HEK293 (cell line): ENCODE data around the gene SMARCD3.

Experiments used
- KLF9 ChIP-seq: fragments of 450-650 bp; formaldehyde crosslinking; IDR thresholded peaks from 2 replicates; pipeline ENCODE4 v1.5.1; 2016; ENCODE audit warnings: missing biosample characterization, missing genetic modification characterization, low read depth
- TCF7L2 ChIP-seq: IDR thresholded peaks from 2 replicates; pipeline ENCODE4 v1.6.1; 2011; ENCODE audit warnings: low read depth, mild to moderate bottlenecking, inconsistent platforms, low read length, moderate library complexity, borderline replicate concordance
- YY1 ChIP-seq: fragments of 450-650 bp; formaldehyde crosslinking; IDR thresholded peaks from 2 replicates; pipeline ENCODE4 v1.5.1; 2018; ENCODE audit warnings: missing biosample characterization, missing genetic modification characterization
- ZBTB17 ChIP-seq: fragments of 450-650 bp; formaldehyde crosslinking; IDR thresholded peaks from 2 replicates; pipeline ENCODE4 v1.5.1; 2016; ENCODE audit warnings: missing biosample characterization, missing genetic modification characterization
- ZBTB8A ChIP-seq: fragments of 450-650 bp; formaldehyde crosslinking; IDR thresholded peaks from 2 replicates; pipeline ENCODE4 v1.5.1; 2016; ENCODE audit warnings: missing biosample characterization, missing genetic modification characterization
- ZNF175 ChIP-seq: fragments of 450-650 bp; formaldehyde crosslinking; IDR thresholded peaks from 2 replicates; pipeline ENCODE4 v1.5.1; 2016; ENCODE audit warnings: missing biosample characterization, missing genetic modification characterization
- ZNF19 ChIP-seq: fragments of 450-650 bp; formaldehyde crosslinking; IDR thresholded peaks from 2 replicates; pipeline ENCODE4; 2016; ENCODE audit warnings: missing biosample characterization, missing genetic modification characterization, low read depth
- ZNF404 ChIP-seq: fragments of 450-650 bp; formaldehyde crosslinking; IDR thresholded peaks from 2 replicates; pipeline ENCODE4 v1.5.1; 2017; ENCODE audit warnings: missing biosample characterization, missing genetic modification characterization
- TF ChIP-seq, protein P1 (sequence below): fragments of 450-650 bp; formaldehyde crosslinking; IDR thresholded peaks from 2 replicates; pipeline ENCODE4 v1.5.1; 2016; ENCODE audit warnings: missing biosample characterization, missing genetic modification characterization

DNA sequence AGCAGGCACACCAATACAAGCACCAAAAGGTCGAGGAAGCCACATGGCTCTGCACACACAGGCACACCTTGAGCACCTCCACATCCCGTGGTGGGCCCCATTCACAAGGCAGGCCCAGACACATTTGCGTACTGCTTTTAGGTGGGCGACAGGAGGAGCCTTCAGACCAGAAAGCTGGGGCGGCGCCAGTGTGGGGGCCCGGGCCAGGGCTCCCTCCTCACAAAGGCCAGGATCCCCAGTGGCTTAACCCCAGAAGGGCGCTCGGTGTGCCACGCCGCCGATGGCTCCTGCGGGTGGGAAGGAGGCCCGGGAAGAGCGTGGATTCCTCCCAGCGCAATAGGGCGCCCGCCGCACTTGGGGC, 2.8 kb upstream of the SMARCD3 start:
- TF ChIP-seq ZNF19 (tag by site-specific recombination) = no peak
- TF ChIP-seq ZNF404 (tag by site-specific recombination) = no peak
- TF ChIP-seq, protein P1, sequence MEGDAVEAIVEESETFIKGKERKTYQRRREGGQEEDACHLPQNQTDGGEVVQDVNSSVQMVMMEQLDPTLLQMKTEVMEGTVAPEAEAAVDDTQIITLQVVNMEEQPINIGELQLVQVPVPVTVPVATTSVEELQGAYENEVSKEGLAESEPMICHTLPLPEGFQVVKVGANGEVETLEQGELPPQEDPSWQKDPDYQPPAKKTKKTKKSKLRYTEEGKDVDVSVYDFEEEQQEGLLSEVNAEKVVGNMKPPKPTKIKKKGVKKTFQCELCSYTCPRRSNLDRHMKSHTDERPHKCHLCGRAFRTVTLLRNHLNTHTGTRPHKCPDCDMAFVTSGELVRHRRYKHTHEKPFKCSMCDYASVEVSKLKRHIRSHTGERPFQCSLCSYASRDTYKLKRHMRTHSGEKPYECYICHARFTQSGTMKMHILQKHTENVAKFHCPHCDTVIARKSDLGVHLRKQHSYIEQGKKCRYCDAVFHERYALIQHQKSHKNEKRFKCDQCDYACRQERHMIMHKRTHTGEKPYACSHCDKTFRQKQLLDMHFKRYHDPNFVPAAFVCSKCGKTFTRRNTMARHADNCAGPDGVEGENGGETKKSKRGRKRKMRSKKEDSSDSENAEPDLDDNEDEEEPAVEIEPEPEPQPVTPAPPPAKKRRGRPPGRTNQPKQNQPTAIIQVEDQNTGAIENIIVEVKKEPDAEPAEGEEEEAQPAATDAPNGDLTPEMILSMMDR (tag by site-specific recombination) = 0 out of 2 replicates have a peak, but pooled peaks have one; percentile 13
- TF ChIP-seq KLF9 (tag by site-specific recombination) = no peak
- no peak for TF ChIP-seq TCF7L2
- TF ChIP-seq ZBTB8A (tag by site-specific recombination) = peak; percentile 94
- TF ChIP-seq YY1 = no peak; the same call in 1 of the 2 replicates
- no peak for TF ChIP-seq ZBTB17
- TF ChIP-seq ZNF175 (tag by site-specific recombination) = no peak
